ENCODE data around the gene PHGDH.

DNA sequence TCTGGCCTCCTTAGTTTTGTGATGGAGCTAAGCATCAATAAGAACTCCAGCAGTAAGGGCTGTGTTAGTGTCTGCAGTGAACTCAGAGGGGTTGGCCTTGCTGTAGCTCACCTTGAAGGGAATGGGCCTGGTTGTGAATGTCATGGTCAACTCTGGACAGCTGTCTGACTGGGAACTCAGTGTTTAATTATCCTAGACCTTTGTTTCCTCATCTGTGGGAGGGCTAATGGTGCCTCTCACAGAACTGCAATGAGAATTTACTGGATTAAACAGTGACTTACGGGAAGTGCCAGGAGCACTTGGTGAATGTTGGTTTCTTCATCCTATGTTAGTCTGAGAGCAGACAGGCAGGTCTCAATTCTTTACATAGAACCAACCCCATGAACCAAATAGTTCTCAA is 33.3 kb downstream of the PHGDH start:
- TF ChIP-seq POLR2A (IDR thresholded peaks at IDR 0.05) = no peak
- TF ChIP-seq, protein P1, sequence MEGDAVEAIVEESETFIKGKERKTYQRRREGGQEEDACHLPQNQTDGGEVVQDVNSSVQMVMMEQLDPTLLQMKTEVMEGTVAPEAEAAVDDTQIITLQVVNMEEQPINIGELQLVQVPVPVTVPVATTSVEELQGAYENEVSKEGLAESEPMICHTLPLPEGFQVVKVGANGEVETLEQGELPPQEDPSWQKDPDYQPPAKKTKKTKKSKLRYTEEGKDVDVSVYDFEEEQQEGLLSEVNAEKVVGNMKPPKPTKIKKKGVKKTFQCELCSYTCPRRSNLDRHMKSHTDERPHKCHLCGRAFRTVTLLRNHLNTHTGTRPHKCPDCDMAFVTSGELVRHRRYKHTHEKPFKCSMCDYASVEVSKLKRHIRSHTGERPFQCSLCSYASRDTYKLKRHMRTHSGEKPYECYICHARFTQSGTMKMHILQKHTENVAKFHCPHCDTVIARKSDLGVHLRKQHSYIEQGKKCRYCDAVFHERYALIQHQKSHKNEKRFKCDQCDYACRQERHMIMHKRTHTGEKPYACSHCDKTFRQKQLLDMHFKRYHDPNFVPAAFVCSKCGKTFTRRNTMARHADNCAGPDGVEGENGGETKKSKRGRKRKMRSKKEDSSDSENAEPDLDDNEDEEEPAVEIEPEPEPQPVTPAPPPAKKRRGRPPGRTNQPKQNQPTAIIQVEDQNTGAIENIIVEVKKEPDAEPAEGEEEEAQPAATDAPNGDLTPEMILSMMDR (IDR thresholded peaks at IDR 0.05) = no peak
- no peak for TF ChIP-seq POLR2AphosphoS5 (IDR thresholded peaks at IDR 0.05)
